ENCODE measurements around the gene KIAA0753. TPM values are rescaled to one million over a fixed set of nuclear protein-coding genes. Genes with fewer than 3 reads are reported as not detected.

The KIAA0753 gene
- total and polyA plus RNA-seq, 2 of the 13 experiments (the other 11 are each of a cell fraction or from before 2014, with no cell fraction given), result 5.2 to 9.1 TPM

DNA sequence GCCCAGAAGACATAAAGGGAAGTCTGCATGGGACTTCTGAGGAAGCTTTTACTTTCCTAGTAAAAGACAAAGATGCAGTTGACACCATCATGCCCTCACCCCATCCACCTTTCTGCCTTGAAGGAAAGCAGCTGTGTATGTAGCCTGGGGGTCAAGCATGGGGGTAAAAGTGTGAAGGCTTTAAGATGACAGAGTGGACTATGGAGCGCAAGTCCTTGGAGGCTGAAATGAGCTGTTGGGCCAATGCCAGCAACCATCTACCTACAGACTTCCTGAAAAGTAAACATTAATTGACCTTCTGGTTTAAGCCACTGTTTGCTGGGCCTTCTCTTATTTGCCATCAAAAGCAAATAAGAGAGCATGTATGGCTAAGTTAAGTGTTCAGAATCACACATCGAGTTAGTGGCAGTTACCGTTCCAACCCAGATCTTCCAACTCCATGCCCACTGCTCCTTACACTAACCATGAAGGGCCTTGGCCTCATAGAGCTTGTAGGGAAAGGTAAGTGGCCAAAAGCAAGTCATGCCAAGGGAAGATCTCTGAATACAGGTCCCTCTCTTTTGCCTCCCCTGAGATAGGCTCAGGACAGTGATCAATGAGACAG, 42.7 kb upstream of the KIAA0753 start (continued):
- TF ChIP-seq ZNF142 (CRISPR knock-in tag; IDR thresholded peaks at IDR 0.05) (peak; percentile 70; the same call in 1 of the 2 replicates), NR2F6 (IDR thresholded peaks at IDR 0.05) (peak; percentile 86), NR2F6 (CRISPR knock-in tag; IDR thresholded peaks at IDR 0.05) (peak; percentile 78), ZMYM3 (CRISPR knock-in tag; IDR thresholded peaks at IDR 0.05) (0 out of 2 replicates have a peak, but pooled peaks have one; percentile 51), PITX1 (CRISPR knock-in tag; IDR thresholded peaks at IDR 0.05) (peak; percentile 87), ZNF292 (CRISPR knock-in tag; IDR thresholded peaks at IDR 0.05; ENCODE audit: borderline replicate concordance, low read depth) (no peak), ZNF101 (CRISPR knock-in tag; IDR thresholded peaks at IDR 0.05; ENCODE audit: borderline replicate concordance, low read depth) (no peak), ZNF180 (CRISPR knock-in tag; IDR thresholded peaks at IDR 0.05; ENCODE audit: borderline replicate concordance, low read depth) (no peak), NR2F2 (IDR thresholded peaks at IDR 0.05; ENCODE audit: borderline replicate concordance, low read depth) (peak; percentile 85), SUZ12 (IDR thresholded peaks at IDR 0.05; ENCODE audit: low read depth, low read length) (no peak), NPAS2 (CRISPR knock-in tag; IDR thresholded peaks at IDR 0.05; ENCODE audit: borderline replicate concordance) (no peak), HNRNPLL (IDR thresholded peaks at IDR 0.05; ENCODE audit: low read depth, low read length, poor library complexity, severe bottlenecking) (no peak), ZNF772 (CRISPR knock-in tag; IDR thresholded peaks at IDR 0.05) (0 out of 2 replicates have a peak, but pooled peaks have one; percentile 47), ZSCAN29 (CRISPR knock-in tag; conservative IDR thresholded peaks at IDR 0.05) (no peak), POLR2AphosphoS2 (IDR thresholded peaks at IDR 0.05; ENCODE audit: low read depth, low read length) (0 out of 2 replicates have a peak, but pooled peaks have one; percentile 13), ATAD3A (CRISPR knock-in tag; IDR thresholded peaks at IDR 0.05) (no peak)
- TF ChIP-seq, protein P1, sequence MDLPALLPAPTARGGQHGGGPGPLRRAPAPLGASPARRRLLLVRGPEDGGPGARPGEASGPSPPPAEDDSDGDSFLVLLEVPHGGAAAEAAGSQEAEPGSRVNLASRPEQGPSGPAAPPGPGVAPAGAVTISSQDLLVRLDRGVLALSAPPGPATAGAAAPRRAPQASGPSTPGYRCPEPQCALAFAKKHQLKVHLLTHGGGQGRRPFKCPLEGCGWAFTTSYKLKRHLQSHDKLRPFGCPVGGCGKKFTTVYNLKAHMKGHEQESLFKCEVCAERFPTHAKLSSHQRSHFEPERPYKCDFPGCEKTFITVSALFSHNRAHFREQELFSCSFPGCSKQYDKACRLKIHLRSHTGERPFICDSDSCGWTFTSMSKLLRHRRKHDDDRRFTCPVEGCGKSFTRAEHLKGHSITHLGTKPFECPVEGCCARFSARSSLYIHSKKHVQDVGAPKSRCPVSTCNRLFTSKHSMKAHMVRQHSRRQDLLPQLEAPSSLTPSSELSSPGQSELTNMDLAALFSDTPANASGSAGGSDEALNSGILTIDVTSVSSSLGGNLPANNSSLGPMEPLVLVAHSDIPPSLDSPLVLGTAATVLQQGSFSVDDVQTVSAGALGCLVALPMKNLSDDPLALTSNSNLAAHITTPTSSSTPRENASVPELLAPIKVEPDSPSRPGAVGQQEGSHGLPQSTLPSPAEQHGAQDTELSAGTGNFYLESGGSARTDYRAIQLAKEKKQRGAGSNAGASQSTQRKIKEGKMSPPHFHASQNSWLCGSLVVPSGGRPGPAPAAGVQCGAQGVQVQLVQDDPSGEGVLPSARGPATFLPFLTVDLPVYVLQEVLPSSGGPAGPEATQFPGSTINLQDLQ (CRISPR knock-in tag; IDR thresholded peaks at IDR 0.05), result no peak
- TF ChIP-seq, protein P2, sequence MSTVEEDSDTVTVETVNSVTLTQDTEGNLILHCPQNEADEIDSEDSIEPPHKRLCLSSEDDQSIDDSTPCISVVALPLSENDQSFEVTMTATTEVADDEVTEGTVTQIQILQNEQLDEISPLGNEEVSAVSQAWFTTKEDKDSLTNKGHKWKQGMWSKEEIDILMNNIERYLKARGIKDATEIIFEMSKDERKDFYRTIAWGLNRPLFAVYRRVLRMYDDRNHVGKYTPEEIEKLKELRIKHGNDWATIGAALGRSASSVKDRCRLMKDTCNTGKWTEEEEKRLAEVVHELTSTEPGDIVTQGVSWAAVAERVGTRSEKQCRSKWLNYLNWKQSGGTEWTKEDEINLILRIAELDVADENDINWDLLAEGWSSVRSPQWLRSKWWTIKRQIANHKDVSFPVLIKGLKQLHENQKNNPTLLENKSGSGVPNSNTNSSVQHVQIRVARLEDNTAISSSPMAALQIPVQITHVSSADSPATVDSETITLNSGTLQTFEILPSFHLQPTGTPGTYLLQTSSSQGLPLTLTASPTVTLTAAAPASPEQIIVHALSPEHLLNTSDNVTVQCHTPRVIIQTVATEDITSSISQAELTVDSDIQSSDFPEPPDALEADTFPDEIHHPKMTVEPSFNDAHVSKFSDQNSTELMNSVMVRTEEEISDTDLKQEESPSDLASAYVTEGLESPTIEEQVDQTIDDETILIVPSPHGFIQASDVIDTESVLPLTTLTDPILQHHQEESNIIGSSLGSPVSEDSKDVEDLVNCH (CRISPR knock-in tag; IDR thresholded peaks at IDR 0.05), result no peak
- TF ChIP-seq, protein P3, sequence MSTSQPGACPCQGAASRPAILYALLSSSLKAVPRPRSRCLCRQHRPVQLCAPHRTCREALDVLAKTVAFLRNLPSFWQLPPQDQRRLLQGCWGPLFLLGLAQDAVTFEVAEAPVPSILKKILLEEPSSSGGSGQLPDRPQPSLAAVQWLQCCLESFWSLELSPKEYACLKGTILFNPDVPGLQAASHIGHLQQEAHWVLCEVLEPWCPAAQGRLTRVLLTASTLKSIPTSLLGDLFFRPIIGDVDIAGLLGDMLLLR (CRISPR knock-in tag; IDR thresholded peaks at IDR 0.05), result no peak
